ENCODE data around the gene PRDM5. TPM values are rescaled to one million over a fixed set of nuclear protein-coding genes. Genes with fewer than 3 reads are reported as not detected.

Gene PRDM5
- total RNA-seq, 1 experiment from 2014 or later: 8.3 TPM

DNA sequence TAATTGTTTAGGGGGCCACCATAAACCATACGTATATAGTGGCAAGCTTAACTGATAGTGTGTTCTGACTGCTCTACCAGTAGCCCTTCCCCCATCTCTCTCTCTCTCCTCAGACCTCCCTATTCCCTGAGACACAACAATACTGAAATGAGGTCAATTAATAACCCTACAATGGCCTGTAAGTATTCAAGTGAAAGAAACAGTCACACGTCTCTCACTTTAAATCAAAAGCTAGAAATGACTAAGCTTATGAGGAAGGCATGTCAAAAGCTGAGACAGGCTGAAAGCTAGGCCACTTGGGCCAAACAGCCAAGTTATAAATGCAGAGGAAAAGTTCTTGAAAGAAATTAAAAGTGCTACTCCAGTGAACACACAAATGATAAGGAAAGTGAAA lies 78.0 kb downstream of the PRDM5 start:
- no TSS peak for BruUV-seq (replicated peaks)
- intact Hi-C loops (cut with micrococcal nuclease; ENCODE audit: unreplicated experiment): no loop called here
- CTCF ChIA-PET: interaction anchor here (0.7 kb wide), 1 partner anchor 14 kb away, joined by 3 read pairs; no protein-coding TSS in a partner anchor
- no peak for DNase-seq
- Mint-ChIP-seq H3K4me1 (ENCODE audit: low read depth, unreplicated experiment) (no peaks in the 10 kb centered on the region), H3K27me3 (ENCODE audit: unreplicated experiment) (no peaks in the 10 kb centered on the region), H3K36me3 (ENCODE audit: insufficient read depth, unreplicated experiment) (no peaks in the 10 kb centered on the region), H3K4me3 (ENCODE audit: low read depth, unreplicated experiment) (no peak overlapping the region), H3K9me3 (ENCODE audit: low read depth, unreplicated experiment) (no peaks in the 10 kb centered on the region), H3K27ac (ENCODE audit: unreplicated experiment) (no peak overlapping the region)
- TF ChIP-seq, protein P1, sequence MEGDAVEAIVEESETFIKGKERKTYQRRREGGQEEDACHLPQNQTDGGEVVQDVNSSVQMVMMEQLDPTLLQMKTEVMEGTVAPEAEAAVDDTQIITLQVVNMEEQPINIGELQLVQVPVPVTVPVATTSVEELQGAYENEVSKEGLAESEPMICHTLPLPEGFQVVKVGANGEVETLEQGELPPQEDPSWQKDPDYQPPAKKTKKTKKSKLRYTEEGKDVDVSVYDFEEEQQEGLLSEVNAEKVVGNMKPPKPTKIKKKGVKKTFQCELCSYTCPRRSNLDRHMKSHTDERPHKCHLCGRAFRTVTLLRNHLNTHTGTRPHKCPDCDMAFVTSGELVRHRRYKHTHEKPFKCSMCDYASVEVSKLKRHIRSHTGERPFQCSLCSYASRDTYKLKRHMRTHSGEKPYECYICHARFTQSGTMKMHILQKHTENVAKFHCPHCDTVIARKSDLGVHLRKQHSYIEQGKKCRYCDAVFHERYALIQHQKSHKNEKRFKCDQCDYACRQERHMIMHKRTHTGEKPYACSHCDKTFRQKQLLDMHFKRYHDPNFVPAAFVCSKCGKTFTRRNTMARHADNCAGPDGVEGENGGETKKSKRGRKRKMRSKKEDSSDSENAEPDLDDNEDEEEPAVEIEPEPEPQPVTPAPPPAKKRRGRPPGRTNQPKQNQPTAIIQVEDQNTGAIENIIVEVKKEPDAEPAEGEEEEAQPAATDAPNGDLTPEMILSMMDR (IDR thresholded peaks at IDR 0.05; ENCODE audit: unreplicated experiment): no peak

DNA sequence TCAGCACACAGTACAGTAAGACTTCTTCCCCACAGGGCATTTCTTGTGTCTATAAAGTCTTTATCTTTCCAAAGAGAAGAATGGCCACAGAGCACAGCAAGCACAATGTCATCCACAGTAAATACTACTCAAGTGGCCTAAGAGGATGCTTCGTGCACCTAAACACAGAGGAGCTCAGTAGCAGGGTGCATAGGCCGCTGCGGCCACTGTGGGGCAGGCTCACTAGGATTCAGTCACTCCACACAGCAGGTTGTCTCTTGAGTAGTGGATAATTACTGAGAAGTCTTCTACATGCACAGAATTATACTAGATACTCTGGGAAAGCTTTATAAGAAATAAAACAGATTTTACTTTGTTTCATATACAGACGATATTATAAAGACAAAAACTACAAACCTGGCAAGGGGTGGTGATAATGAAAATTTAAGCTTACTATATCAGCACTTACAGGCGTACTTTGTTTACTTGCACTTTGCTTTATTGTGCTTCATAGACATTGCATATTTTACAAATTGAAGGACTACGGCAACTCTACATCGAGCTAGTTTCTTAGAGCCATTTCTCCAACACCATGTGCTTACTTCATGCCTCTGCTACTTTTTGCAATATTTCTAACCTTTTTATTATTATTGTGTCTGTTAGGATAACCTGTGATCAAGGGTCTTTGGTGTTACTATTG lies 78.5 kb downstream of the PRDM5 start:
- Mint-ChIP-seq H3K9me3 (ENCODE audit: low read depth, unreplicated experiment) (no peaks in the 10 kb centered on the region), H3K27me3 (ENCODE audit: unreplicated experiment) (no peaks in the 10 kb centered on the region), H3K36me3 (ENCODE audit: insufficient read depth, unreplicated experiment) (no peaks in the 10 kb centered on the region), H3K27ac (ENCODE audit: unreplicated experiment) (no peak overlapping the region), H3K4me1 (ENCODE audit: low read depth, unreplicated experiment) (no peaks in the 10 kb centered on the region), H3K4me3 (ENCODE audit: low read depth, unreplicated experiment) (no peak overlapping the region)
- peak; percentile 2 for DNase-seq
- TF ChIP-seq, protein P1 (IDR thresholded peaks at IDR 0.05; ENCODE audit: unreplicated experiment): no peak
- BruUV-seq (replicated peaks): no TSS peak
- intact Hi-C loops (cut with micrococcal nuclease; ENCODE audit: unreplicated experiment): no loop called here
- CTCF ChIA-PET: interaction anchor here (0.6 to 0.8 kb wide), 3 partner anchors 14 to 464 kb away, joined by 3 read pairs; no protein-coding TSS in a partner anchor

DNA sequence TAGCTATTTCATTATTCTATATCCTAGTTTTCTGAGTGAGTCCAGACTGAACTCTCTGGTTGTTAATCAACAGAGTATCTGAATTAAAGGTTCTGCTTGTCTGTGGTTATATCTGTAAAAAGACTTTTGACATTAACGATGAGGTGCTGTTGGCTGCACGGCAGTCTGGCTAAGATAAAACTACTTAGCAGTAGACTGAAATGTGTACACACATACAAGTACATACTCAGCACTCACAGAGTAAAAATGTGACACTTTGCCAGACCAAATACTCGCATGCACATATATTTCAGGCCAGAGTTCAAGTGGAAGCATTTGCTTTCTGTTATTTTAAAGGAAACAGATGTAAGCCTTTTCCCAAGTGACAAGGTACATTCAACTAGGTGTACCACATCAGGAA lies 80.5 kb downstream of the PRDM5 start:
- H3K4me3 Mint-ChIP-seq (ENCODE audit: low read depth, unreplicated experiment): peak overlapping the region; percentile 21
- CTCF ChIA-PET: no interaction called here
- no peaks in the 10 kb centered on the region for H3K36me3 Mint-ChIP-seq (ENCODE audit: insufficient read depth, unreplicated experiment)
- peak overlapping the region; percentile 54 for H3K27ac Mint-ChIP-seq (ENCODE audit: unreplicated experiment)
- intact Hi-C loops (cut with micrococcal nuclease; ENCODE audit: unreplicated experiment): no loop called here
- no peaks in the 10 kb centered on the region for H3K9me3 Mint-ChIP-seq (ENCODE audit: low read depth, unreplicated experiment)
- no peaks in the 10 kb centered on the region for H3K4me1 Mint-ChIP-seq (ENCODE audit: low read depth, unreplicated experiment)
- TF ChIP-seq, protein P1 (IDR thresholded peaks at IDR 0.05; ENCODE audit: unreplicated experiment): no peak
- H3K27me3 Mint-ChIP-seq (ENCODE audit: unreplicated experiment): no peaks in the 10 kb centered on the region
- BruUV-seq (replicated peaks): no TSS peak
- DNase-seq: no peak

DNA sequence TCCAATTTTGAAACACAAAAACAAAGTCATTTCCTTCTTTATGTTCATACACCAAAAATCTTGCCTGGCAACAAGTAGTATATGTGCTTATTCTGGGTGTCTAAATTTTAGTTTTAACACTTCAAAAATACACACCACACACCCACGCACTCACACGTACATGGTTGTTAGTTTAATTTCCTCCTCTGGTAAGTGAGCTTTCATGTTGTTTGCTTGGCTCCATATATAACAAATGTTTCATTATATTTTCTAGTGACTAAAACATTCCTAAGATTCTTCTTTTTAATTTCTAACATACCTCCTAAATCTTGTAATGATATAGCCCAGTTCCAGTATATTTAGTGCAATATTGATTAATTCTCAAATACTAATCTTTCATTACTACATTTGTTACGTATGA lies 80.9 kb downstream of the PRDM5 start:
- Mint-ChIP-seq H3K4me1 (ENCODE audit: low read depth, unreplicated experiment) (no peaks in the 10 kb centered on the region), H3K27me3 (ENCODE audit: unreplicated experiment) (no peaks in the 10 kb centered on the region), H3K9me3 (ENCODE audit: low read depth, unreplicated experiment) (no peaks in the 10 kb centered on the region), H3K27ac (ENCODE audit: unreplicated experiment) (peak overlapping the region; percentile 54), H3K4me3 (ENCODE audit: low read depth, unreplicated experiment) (peak overlapping the region; percentile 21), H3K36me3 (ENCODE audit: insufficient read depth, unreplicated experiment) (no peaks in the 10 kb centered on the region)
- CTCF ChIA-PET: no interaction called here
- no peak for DNase-seq
- BruUV-seq (replicated peaks): no TSS peak
- intact Hi-C loops (cut with micrococcal nuclease; ENCODE audit: unreplicated experiment): no loop called here
- TF ChIP-seq, protein P1 (IDR thresholded peaks at IDR 0.05; ENCODE audit: unreplicated experiment): no peak
